C4-2B (cell line): Measurements from ENCODE around the gene SELENOO.
"Not testable (repeated sequence)": the region's sequence is repeated elsewhere in the genome, so short reads cannot be mapped to it uniquely, and the experiment has no call there.

Experiments
- H3K27ac ChIP-seq: fragments of 450-650 bp; 2 replicates; pipeline ENCODE4 v1.5.1; 2017
- ZFX ChIP-seq: fragments of 450-650 bp; IDR thresholded peaks from 2 replicates; pipeline ENCODE4 v1.6.1; 2017
- TF ChIP-seq, protein P1 (sequence below): fragments of 450-650 bp; conservative IDR thresholded peaks from 2 replicates; pipeline ENCODE4 v1.5.1; 2017; ENCODE audit warnings: mild to moderate bottlenecking

SELENOO gene

GRCh38 chr22:50199829-50200460, 866 bp upstream of the SELENOO start:
- H3K27ac ChIP-seq, result peak overlapping the region; percentile 89
- TF ChIP-seq ZFX, result no peak
- TF ChIP-seq, protein P1, sequence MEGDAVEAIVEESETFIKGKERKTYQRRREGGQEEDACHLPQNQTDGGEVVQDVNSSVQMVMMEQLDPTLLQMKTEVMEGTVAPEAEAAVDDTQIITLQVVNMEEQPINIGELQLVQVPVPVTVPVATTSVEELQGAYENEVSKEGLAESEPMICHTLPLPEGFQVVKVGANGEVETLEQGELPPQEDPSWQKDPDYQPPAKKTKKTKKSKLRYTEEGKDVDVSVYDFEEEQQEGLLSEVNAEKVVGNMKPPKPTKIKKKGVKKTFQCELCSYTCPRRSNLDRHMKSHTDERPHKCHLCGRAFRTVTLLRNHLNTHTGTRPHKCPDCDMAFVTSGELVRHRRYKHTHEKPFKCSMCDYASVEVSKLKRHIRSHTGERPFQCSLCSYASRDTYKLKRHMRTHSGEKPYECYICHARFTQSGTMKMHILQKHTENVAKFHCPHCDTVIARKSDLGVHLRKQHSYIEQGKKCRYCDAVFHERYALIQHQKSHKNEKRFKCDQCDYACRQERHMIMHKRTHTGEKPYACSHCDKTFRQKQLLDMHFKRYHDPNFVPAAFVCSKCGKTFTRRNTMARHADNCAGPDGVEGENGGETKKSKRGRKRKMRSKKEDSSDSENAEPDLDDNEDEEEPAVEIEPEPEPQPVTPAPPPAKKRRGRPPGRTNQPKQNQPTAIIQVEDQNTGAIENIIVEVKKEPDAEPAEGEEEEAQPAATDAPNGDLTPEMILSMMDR, result no peak

DNA sequence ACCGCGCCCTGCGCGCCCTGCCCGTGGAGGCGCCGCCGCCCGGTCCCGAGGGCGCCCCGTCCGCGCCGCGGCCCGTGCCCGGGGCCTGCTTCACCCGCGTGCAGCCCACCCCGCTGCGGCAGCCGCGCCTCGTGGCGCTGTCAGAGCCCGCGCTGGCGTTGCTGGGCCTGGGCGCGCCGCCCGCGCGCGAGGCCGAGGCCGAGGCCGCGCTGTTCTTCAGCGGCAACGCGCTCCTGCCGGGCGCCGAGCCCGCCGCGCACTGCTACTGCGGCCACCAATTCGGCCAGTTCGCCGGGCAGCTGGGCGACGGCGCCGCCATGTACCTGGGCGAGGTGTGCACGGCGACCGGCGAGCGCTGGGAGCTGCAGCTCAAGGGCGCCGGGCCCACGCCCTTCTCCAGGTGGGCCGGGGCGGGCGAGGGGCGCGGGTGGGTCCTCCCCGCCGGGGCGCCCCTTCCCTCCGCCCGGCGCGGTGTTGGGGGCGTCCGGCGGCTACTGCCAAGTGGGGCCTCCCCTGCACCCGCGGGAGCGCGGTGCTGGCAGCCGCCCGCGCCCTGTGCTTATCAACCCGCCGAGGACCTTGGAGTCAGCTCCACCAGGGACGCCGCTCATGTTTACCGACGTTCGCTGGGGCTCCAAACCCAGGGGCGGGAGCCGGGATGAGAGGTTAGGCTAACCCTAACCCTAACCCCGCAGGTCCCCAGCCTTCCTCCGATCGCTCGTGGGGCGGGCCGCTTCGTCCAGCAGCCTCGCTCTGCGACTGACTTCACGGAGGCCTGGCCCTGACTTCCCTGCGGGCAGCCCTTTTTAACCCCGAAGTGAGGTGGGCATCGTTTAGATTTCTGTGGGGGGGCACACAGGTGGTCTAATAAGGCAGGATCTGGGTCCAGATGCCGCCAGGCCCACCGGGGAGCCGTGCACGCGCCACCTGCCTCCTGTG, 649 bp downstream of the SELENOO start:
- peak overlapping the region; percentile 89 for H3K27ac ChIP-seq
- TF ChIP-seq, protein P1, result no peak; the same call in 1 of the 2 replicates
- TF ChIP-seq ZFX, result peak; percentile 97

DNA sequence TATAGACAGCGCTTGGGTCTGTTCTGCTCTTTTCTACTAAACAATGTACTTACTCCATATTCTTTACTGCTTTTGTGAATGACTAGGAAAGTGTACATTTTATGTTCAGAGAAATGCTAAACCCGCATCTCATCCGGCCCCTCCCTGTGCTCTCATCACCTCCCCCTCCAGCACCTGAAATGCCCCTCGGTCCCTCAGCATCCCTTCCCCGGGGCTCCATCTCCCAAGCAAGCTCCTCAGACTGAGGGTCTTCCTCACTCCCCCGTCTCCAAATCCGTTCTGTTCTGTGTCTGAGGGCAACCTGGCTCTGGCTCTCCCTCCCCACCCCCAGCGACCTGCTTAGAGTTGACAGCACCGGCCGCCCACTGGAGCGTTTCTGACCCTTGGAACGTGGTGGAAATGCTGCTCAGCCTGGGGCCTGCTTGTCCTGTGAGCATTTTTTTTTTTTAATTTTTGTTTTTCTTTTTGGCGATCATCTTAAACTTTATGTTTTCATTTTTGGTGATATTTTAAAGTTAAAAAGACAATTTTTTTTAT, 1.4 kb downstream of the SELENOO start:
- peak overlapping the region; percentile 89 for H3K27ac ChIP-seq
- no peak for TF ChIP-seq ZFX
- TF ChIP-seq, protein P1, result no peak

- no peak for TF ChIP-seq ZFX
- TF ChIP-seq, protein P1, result no peak
- no peak overlapping the region for H3K27ac ChIP-seq
Measured at GRCh38 chr22:50203288-50203687, 2.5 kb downstream of the SELENOO start.

GRCh38 chr22:50204571-50204970, 3.8 kb downstream of the SELENOO start:
- H3K27ac ChIP-seq, result no peak overlapping the region
- TF ChIP-seq, protein P1, result no peak
- TF ChIP-seq ZFX, result no peak

DNA sequence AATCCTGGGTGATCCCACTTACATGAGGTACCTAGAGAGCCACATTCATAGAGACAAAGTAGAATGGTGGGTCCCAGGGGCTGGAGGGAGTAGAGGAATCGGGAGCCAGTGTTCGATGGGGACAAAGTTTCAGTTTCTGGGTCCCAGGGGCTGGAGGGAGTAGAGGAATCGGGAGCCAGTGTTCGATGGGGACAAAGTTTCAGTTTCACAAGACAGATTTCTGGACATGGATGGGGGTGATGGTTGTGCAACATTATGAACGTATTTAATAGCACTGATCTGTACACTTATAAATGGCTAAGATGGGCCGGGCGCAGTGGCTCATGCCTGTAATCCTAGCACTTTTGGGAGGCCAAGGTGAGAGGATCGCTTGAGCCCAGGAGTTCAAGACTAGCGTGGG, 4.2 kb downstream of the SELENOO start:
- not testable (repeated sequence) for H3K27ac ChIP-seq

- no peak for TF ChIP-seq ZFX
- TF ChIP-seq, protein P1, result no peak
- no peak overlapping the region for H3K27ac ChIP-seq
Measured at GRCh38 chr22:50205781-50206569, 5.2 kb downstream of the SELENOO start.
